Measurements from ENCODE around the gene TMEM208. TPM values are rescaled to one million over a fixed set of nuclear protein-coding genes. Genes with fewer than 3 reads are reported as not detected.
A peak's percentile ranks its signal among the peaks of the same experiment; 100 is the strongest.

Gene TMEM208
- polyA plus RNA-seq, 3 donors from 2014 or later, result 104 to 154 (median 107) TPM

DNA sequence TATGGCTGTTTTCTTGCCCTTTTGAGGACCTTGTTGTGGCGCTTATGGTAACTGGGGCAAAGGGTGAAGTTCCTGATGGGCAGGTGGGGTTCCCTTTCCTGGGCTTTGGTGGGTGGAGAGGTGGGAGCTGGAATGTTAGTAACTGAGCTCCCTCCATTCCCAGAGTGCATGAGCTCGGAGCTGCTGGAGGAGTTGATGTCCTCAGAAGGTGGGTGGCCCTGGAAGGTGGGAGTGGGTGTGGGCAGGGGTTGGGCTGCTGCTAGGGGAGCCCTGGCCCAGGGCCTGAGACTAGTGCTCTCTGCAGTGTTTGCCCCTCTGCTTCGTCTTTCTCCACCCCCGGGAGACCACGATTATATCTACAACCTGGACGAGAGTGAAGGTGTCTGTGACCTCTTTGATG, 29.2 kb upstream of the TMEM208 start:
- Mint-ChIP-seq H3K36me3 (peaks cover 11 to 20% (median 11%) of the 10 kb centered on the region in 3 donors), H3K4me1 (peaks cover 28 to 31% of the 10 kb centered on the region in 2 donors), H3K4me3 (no peak overlapping the region), H3K27me3 (ENCODE audit: low read depth in 3 of 3) (peaks cover 0 to 4% (median 3%) of the 10 kb centered on the region in 3 donors), H3K9me3 (no peaks in the 10 kb centered on the region), H3K27ac (no peak overlapping the region)
- DNase-seq, result no peak

DNA sequence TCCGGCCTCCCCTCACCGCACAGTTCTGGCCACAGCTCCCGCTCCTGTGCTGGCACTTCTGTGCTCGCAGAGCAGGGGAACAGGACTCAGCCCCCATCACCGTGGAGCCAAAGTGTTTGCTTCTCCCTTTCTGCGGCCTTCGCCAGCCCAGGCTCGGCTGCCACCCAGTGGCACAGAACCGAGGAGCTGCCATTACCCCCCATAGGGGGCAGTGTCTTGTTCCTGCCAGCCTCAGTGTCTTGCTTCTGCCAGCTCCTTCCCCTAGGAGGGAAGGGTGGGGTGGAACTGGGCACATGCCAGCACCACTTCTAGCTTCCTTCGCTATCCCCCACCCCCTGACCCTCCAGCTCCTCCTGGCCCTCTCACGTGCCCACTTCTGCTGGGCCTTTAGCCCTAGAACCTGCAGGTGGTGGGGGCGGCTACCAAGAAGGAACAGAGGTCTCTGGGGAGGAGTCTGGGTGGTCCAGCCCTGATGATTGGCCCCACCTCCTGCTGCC, 28.6 kb upstream of the TMEM208 start:
- Mint-ChIP-seq H3K4me1 (peaks cover 22 to 25% of the 10 kb centered on the region in 2 donors), H3K9me3 (no peaks in the 10 kb centered on the region), H3K4me3 (no peak overlapping the region), H3K36me3 (peaks cover 11 to 20% (median 11%) of the 10 kb centered on the region in 3 donors), H3K27me3 (ENCODE audit: low read depth in 3 of 3) (peaks cover 0 to 4% (median 3%) of the 10 kb centered on the region in 3 donors), H3K27ac (peak overlapping the region in 1 of 6 donors; percentile 41)
- no peak for DNase-seq

- peaks cover 13 to 16% of the 10 kb centered on the region in 2 donors for H3K4me1 Mint-ChIP-seq
- peaks cover 11 to 20% (median 11%) of the 10 kb centered on the region in 3 donors for H3K36me3 Mint-ChIP-seq
- H3K9me3 Mint-ChIP-seq, result no peaks in the 10 kb centered on the region
- H3K27ac Mint-ChIP-seq, result peak within 1 kb of the TSS in 1 of 6 donors; percentile 41
- no peak within 1 kb of the TSS for H3K4me3 Mint-ChIP-seq
- DNase-seq, result no peak
- H3K27me3 Mint-ChIP-seq (ENCODE audit: low read depth in 3 of 3), result peaks cover 0 to 4% (median 2%) of the 10 kb centered on the region in 3 donors
These were observed 27.7 kb upstream of the TMEM208 start, which contains the start of gene ELMO3 for GRCh38 chr16:67199011-67199807. ELMO3 (plus strand) TSS chr16:67199131; CDS start chr16:67199327, 196 bp downstream.

- H3K4me1 Mint-ChIP-seq, result peaks cover 9 to 16% of the 10 kb centered on the region in 2 donors
- H3K36me3 Mint-ChIP-seq, result peaks cover 11 to 20% (median 11%) of the 10 kb centered on the region in 3 donors
- no peaks in the 10 kb centered on the region for H3K9me3 Mint-ChIP-seq
- no peak overlapping the region for H3K4me3 Mint-ChIP-seq
- no peak for DNase-seq
- peaks cover 0 to 4% (median 2%) of the 10 kb centered on the region in 3 donors for H3K27me3 Mint-ChIP-seq (ENCODE audit: low read depth in 3 of 3)
- H3K27ac Mint-ChIP-seq, result no peak overlapping the region
These were observed 27.1 kb upstream of the TMEM208 start for GRCh38 chr16:67199808-67200198.

- Mint-ChIP-seq H3K36me3 (peaks cover 11 to 19% (median 11%) of the 10 kb centered on the region in 3 donors), H3K4me1 (peaks cover 9 to 15% of the 10 kb centered on the region in 2 donors), H3K4me3 (no peak overlapping the region), H3K27me3 (ENCODE audit: low read depth in 3 of 3) (peaks cover 0 to 4% (median 1%) of the 10 kb centered on the region in 3 donors), H3K9me3 (no peaks in the 10 kb centered on the region), H3K27ac (no peak overlapping the region)
- DNase-seq, result no peak
These were observed 26.4 kb upstream of the TMEM208 start for GRCh38 chr16:67200491-67200890.

DNA sequence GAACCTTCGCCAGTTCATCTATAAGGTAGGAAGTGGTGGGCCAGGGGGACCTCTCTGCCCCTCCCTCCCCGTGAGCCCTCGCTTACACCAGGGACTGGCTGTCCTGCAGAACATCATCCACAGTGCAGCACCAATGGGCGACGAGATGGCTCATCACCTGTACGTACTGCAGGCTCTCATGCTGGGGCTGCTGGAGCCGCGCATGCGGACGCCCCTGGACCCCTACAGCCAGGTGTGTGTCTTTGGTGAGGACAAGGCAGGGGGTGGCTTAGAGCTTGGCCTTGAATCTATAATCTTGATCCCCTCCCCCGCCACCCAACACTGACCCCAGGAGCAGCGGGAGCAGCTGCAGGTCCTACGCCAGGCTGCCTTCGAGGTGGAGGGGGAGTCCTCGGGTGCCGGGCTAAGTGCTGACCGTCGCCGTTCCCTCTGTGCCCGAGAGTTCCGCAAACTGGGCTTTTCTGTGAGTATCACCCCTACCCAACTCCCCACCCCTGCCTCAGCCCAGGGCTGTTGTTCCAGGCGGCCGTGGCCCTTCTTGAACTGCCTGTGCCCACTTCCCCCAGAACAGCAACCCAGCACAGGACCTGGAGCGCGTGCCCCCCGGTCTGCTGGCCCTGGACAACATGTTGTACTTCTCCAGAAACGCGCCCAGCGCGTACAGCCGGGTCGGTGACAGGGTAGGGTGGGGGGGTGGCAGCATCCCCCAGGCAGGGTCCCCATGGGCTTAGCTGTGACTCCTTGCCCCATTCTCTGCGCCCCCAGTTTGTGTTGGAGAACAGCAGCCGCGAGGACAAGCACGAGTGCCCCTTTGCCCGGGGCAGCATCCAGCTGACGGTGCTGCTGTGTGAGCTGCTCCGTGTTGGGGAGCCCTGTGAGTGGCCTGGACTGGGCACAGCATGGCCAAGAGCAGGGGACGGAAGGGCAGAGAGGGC, 25.3 kb upstream of the TMEM208 start:
- Mint-ChIP-seq H3K4me1 (peaks cover 2 to 3% of the 10 kb centered on the region in 2 donors), H3K27me3 (ENCODE audit: low read depth in 3 of 3) (peaks cover 0 to 3% (median under 1%) of the 10 kb centered on the region in 3 donors), H3K36me3 (peaks cover 3 to 7% (median 3%) of the 10 kb centered on the region in 3 donors), H3K9me3 (no peaks in the 10 kb centered on the region), H3K27ac (no peak overlapping the region), H3K4me3 (no peak overlapping the region)
- no peak for DNase-seq

GRCh38 chr16:67202426-67202825, 24.5 kb upstream of the TMEM208 start:
- Mint-ChIP-seq H3K27ac (no peak overlapping the region), H3K9me3 (no peaks in the 10 kb centered on the region), H3K36me3 (peaks cover 0 to 4% (median 0%) of the 10 kb centered on the region in 3 donors), H3K4me1 (no peaks in the 10 kb centered on the region), H3K4me3 (no peak overlapping the region), H3K27me3 (ENCODE audit: low read depth in 3 of 3) (peaks cover 0 to 3% (median 1%) of the 10 kb centered on the region in 3 donors)
- no peak for DNase-seq

- Mint-ChIP-seq H3K4me3 (no peak overlapping the region), H3K4me1 (no peaks in the 10 kb centered on the region), H3K36me3 (no peaks in the 10 kb centered on the region), H3K27me3 (ENCODE audit: low read depth in 3 of 3) (peaks cover 0 to 3% (median 1%) of the 10 kb centered on the region in 3 donors), H3K9me3 (no peaks in the 10 kb centered on the region), H3K27ac (no peak overlapping the region)
- no peak for DNase-seq
These were observed 23.9 kb upstream of the TMEM208 start for GRCh38 chr16:67202956-67203493.

GRCh38 chr16:67204076-67204475, 22.9 kb upstream of the TMEM208 start:
- H3K36me3 Mint-ChIP-seq, result no peaks in the 10 kb centered on the region
- H3K27ac Mint-ChIP-seq, result peak overlapping the region in 1 of 6 donors; percentile 26
- DNase-seq, result no peak
- H3K9me3 Mint-ChIP-seq, result no peaks in the 10 kb centered on the region
- H3K4me1 Mint-ChIP-seq, result no peaks in the 10 kb centered on the region
- H3K27me3 Mint-ChIP-seq (ENCODE audit: low read depth in 3 of 3), result peaks cover 0 to 2% (median 1%) of the 10 kb centered on the region in 3 donors
- no peak overlapping the region for H3K4me3 Mint-ChIP-seq

DNA sequence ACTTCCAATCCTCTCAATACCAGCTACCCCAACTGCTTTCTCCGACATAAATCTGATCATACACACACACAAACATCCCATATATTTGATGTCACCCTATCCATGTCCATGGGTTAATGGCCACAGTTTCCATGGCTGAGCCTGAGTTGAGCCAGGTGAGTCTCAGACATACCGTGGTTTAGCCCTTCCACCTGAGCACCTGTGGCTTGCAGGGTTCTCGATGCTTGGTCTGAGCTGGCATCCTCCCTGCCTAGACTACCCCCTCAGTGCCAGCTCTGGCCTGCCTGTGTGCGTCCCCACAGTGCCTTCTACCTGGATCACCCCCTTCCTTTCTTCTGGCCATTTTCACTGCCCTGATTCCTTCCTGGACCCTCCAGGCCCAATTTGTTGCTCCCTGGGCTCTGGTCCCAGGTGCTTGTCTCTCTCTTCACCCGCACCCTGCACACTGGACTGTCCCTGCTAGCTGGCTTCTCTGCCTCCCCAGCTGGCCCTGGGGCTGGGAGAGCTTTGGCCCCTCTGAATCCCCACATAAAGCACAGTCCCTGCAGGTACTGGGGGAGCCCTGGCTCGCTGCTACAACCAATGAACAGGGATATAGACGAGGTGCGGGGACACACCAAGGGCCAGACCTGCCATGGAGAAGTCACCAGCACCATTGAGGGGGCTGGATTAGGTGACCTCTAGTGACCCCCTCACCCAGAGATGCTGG, 20.6 kb upstream of the TMEM208 start:
- no peaks in the 10 kb centered on the region for H3K4me1 Mint-ChIP-seq
- no peak for DNase-seq
- no peak overlapping the region for H3K4me3 Mint-ChIP-seq
- no peaks in the 10 kb centered on the region for H3K36me3 Mint-ChIP-seq
- H3K9me3 Mint-ChIP-seq, result no peaks in the 10 kb centered on the region
- peak overlapping the region in 4 of 6 donors; percentile 8 to 22 (median 14) for H3K27ac Mint-ChIP-seq
- peaks cover 0 to 3% (median 0%) of the 10 kb centered on the region in 3 donors for H3K27me3 Mint-ChIP-seq (ENCODE audit: low read depth in 3 of 3)

DNA sequence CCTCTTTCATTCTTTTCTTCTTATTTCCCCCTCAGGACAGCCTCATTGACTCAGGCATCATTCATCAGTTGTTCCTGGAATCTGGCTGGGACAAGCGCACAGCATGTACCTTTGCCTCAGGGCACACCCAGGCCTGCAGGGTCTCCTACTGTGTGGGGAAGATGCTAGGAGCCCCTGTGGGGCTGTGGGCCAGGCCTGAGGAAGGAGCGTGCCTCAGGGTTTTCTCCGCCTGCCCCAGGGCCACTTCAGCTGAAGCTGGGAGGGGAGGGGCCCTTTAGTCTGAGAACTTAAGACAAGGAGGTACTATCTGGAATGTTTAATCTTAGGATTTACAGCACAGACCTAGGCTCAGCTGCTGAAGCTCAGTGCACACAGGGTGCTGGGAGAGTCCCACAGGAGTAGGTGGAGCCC, 20.1 kb upstream of the TMEM208 start:
- Mint-ChIP-seq H3K27me3 (ENCODE audit: low read depth in 3 of 3) (peaks cover 0 to 4% (median 0%) of the 10 kb centered on the region in 3 donors), H3K27ac (no peak overlapping the region), H3K4me3 (no peak overlapping the region), H3K36me3 (no peaks in the 10 kb centered on the region), H3K4me1 (no peaks in the 10 kb centered on the region), H3K9me3 (no peaks in the 10 kb centered on the region)
- DNase-seq, result no peak

DNA sequence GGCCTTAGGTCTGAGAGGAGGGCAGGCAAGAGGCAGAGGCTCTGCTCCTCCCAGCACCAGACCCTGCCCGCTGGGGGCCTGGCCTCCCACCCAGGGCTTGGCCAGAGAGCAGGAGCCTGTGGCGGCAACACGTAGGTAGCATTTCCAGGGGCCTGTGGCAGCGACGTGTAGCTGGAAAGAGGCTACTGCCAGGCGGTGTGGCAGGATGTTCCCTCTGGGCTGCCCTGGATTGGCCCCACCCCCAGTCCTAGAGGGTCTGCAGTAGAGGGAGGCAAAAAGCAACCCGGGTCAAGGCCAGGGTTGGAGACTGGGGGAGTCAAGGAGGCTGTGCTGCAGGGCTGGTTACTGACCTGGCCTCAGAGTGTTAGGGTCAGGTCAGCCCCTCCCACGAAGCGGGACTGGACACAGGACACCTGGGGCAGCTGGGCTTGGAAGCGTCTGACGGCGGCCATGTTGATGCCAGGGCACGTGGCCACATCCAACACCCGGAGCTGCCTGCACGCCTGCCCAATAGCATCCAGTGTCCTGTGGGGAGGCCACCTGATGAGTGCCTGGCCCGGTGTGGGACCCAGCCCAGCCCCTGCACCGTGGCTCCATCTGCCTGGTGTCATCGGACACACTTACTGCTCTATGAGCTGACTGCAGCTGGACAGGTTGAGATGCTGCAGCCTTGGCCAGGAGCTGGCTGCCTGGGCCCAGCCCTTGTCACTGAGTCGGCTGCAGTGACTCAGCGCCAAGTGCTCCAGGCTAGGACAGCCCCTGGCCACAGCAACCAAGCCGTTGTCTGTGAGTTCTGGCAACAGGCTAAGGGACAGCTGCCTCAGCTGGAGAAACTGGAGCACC, 19.5 kb upstream of the TMEM208 start:
- H3K27ac Mint-ChIP-seq, result no peak overlapping the region
- no peaks in the 10 kb centered on the region for H3K9me3 Mint-ChIP-seq
- H3K4me3 Mint-ChIP-seq, result no peak overlapping the region
- no peak for DNase-seq
- H3K4me1 Mint-ChIP-seq, result no peaks in the 10 kb centered on the region
- H3K36me3 Mint-ChIP-seq, result no peaks in the 10 kb centered on the region
- peaks cover 0 to 4% (median 0%) of the 10 kb centered on the region in 3 donors for H3K27me3 Mint-ChIP-seq (ENCODE audit: low read depth in 3 of 3)
